DMS 273 (cell line): ENCODE data around the gene CCNY.
"Not testable (repeated sequence)": the region's sequence is repeated elsewhere in the genome, so short reads cannot be mapped to it uniquely, and the experiment has no call there.

ENCODE experiments used
- DNase-seq: peaks from one replicate; lab custom pipeline; 2025; ENCODE audit not compliant: unreplicated experiment; lab: John Stamatoyannopoulos, UW

CCNY gene

DNA sequence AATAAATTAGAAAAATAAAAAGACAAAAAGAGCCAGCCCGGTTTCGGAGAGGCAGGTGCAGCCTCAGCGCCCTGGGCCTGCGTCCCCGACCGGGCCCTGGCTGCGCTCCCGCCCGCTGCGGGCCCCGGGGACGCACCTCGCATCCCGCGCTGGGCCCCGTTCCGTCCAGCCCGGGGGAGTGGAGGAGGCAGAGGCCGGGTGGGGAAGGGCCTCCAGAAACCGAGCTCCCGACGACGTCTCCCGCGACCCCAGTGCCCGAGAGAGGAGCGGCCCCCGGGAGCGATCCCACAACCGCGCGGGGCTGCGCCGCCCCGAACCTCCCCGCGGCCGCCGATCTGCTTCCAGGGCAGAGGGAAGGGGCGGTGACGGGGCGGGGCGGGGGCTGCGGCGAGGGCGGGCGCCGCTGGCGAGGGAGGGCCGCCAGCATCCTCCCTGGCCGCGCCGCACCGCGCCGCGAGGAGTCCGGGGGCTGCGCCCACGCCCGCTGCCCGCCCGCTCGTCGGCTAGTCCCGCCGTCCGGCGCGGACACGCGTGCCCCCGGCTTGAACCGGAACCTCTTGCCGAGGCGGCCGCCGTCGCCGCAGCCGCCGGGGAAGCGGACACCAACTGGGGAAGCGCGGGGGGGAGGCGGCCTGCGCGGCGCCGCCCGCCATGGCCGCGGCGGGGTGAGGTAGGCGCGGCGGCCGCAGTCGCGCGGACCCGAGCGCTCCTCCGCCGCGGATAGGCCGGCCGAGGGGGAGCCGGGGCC is at the start of gene CCNY:
Gene CCNY, plus strand, starts transcription at position 426 of the 748 bp plus-strand sequence. CDS start 545 bp downstream, outside the sequence.
- DNase-seq, result peak; percentile 84

GRCh38 chr10:35289198-35289597 is 47.1 kb upstream of the CCNY start:
- DNase-seq, result no peak

DNA sequence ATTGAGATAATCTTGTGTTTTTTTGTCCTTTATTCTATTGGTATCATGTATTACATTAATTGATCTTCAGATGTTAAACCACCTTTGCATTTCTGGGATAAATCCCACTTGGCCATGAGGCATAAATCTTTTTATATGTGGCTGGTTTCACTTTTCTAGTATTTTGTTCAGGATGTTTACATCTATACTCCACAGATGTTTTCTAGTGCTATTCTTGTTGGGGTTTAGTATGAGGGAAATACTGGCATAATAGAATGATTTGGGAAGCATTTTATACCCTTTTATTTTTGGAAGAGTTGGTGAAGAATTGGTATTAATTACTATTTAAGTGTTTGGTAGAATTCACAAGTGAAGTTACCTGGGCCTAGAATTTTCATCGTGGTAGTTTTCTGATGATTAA is 41.8 kb upstream of the CCNY start:
- no peak for DNase-seq

DNA sequence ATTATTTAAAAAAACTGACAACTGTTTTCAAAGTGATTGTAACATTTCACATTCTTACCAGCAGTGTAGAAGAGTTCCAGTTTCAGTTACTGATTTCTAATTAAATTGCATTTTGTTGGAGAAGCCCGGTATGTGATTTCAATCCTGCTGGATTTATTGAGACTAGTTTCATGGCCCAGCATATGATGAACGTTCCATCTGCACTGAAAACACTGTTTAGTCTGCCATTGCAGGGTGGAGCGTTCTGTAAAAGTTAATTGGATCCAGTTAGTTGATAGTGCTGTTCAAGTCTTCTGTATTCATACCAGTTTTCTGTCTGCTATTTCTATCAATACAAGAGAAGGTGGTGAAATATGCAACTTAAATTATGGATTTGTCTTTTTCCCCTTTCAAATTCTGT is 37.3 kb upstream of the CCNY start:
- no peak for DNase-seq

DNA sequence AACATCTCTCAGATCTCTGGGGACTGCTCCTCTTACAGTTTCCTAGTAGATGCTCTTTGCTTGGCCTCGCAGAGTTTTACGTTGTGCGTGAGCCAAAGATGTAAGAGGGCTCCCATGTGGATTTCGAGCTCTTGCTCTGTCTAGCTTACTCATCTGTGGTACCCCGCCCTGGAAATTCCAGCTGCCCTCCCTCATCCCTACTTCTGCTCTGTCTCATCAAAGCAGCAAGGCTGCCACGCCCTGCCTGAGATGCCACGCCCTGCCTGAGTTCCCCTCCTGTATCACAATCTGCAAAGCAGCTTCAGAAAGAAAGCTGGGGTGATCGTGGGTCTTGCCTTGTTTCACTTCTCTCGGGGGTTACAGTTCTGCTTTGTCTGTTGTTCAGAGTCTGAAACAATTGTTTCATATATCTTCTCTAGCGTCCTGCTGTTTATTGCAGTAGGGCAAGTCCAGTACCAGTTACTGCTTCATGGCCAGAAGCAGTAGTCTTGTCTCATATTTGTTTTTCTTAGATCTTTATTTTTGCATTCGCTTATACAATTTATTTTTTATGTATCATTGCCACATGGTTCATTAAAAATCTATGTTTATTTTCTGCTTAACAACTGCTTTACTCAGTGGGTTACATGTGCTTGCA is 36.1 kb upstream of the CCNY start:
- no peak for DNase-seq

DNA sequence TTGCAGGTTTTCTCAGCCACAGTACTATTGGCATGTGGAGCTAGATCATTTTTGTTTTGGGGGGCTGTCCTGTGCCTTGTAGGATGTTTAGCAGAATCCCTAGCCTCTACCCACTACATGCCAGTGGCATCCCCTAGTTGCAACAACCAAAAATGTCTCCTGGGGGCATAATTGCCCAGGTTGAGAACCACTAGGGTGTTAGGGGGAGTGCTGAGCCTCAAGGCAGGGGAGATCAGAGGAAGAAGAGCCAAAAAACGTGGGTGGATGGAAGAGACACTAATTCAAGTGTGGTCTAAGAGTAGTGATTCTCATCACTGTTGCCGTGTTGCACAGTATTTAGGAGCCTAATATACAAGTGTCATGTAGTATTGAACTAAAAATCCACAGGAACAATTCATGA is 31.7 kb upstream of the CCNY start:
- peak; percentile 48 for DNase-seq

- peak; percentile 35 for DNase-seq
Observed at GRCh38 chr10:35306852-35307251, 29.5 kb upstream of the CCNY start.

DNA sequence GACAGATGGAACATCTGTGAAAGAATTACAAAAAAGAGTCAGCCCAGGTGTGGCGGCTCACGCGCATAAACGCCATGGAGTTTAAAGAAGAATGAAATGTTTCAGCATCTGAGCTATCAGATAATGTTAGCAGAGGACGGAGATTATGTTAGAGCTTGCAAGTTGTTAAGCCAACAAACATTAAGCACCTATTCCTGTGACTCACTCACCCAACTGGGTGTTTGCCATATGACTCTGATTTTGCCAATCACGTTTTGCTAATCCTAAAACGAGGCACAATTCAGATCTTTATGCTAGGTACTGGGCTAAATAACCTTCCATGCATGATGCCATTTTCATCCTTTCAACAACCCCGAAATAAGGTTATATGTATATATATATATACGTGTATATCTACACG is 29.0 kb upstream of the CCNY start:
- peak; percentile 35 for DNase-seq

DNA sequence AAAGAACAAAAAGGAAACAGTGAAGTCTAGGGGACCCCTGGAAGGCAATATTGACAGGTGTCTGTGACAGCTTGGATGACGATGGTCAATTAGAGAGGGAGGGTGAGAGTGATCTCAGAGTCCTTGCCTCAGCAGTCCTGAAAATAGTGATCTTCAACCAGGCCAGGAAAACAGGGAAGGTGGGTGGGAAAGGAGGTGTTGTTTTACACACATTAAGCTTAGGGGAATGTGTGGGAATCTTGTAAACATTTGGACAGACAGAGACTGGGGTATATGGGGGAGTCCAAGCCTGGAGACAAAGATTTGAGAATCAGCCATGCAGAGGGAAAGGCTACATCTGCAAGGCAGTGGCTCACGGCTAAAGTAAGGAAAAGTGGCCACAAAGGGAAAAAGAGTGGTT is 27.5 kb upstream of the CCNY start:
- no peak for DNase-seq

GRCh38 chr10:35314142-35314541 is 22.2 kb upstream of the CCNY start:
- not testable (repeated sequence) for DNase-seq

GRCh38 chr10:35315235-35315634 is 21.1 kb upstream of the CCNY start:
- DNase-seq, result not testable (repeated sequence)

- peak; percentile 70 for DNase-seq
Observed at GRCh38 chr10:35316218-35316967, 19.9 kb upstream of the CCNY start.

DNA sequence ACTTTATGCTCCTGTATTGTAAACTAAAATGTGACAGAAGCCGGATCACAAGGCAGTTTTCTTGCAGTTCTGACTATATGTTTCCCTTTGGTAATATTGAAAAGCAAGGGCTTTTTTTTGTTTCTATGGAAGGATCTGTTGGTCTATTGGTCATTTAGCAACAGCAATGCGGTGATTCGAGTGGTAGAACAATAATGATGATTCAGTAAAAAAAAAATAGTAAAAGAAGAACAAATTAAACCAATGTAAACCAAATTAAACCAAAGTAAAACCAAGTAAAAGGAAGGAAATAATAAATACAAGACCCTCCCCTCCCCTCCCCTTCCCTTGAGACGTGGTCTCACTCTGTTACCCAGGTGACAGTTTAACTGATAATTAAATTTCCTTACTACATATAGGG is 17.8 kb upstream of the CCNY start:
- no peak for DNase-seq

- no peak for DNase-seq
Observed at GRCh38 chr10:35320341-35320740, 16.0 kb upstream of the CCNY start.

GRCh38 chr10:35322636-35323035 is 13.7 kb upstream of the CCNY start:
- DNase-seq, result no peak

- DNase-seq, result no peak
Observed at GRCh38 chr10:35324196-35324595, 12.1 kb upstream of the CCNY start.

GRCh38 chr10:35326466-35327235 is 9.7 kb upstream of the CCNY start:
- DNase-seq, result no peak

- peak; percentile 11 for DNase-seq
Observed at GRCh38 chr10:35327790-35328403, 8.4 kb upstream of the CCNY start.

GRCh38 chr10:35328404-35329037 is 7.8 kb upstream of the CCNY start:
- DNase-seq, result no peak

GRCh38 chr10:35329520-35329919 is 6.8 kb upstream of the CCNY start:
- no peak for DNase-seq
